Caco-2 (cell line): ENCODE data around the gene AMZ2. TPM values are rescaled to one million over a fixed set of nuclear protein-coding genes. Genes with fewer than 3 reads are reported as not detected.
"Not testable (repeated sequence)": the region's sequence is repeated elsewhere in the genome, so short reads cannot be mapped to it uniquely, and the experiment has no call there.

Experiments used
- BruUV-seq: library from RNA; stranded (reverse); fragments of 400-500 nt; replicated peaks from 2 replicates; lab custom pipeline; 2021; lab: Mats Ljungman, UMichigan
- CTCF ChIA-PET: fragments of 300-600 bp; sonication (Branson Sonifier 250); formaldehyde crosslinking; loops from one replicate; lab custom pipeline; 2022; ENCODE audit warnings: antibody characterized with exemption; lab: Charles Lee
- POLR2A ChIA-PET: fragments of 300-600 bp; sonication (Branson Sonifier 250); formaldehyde crosslinking; loops from one replicate; lab custom pipeline; 2022; ENCODE audit warnings: antibody characterized with exemption; lab: Charles Lee
- DNase-seq, 2 experiments: peaks; one replicate each; pipeline versions ENCODE4 v3.0.0 to v3.0.0-alpha.2; 2020 to 2022
- H3K27me3 ChIP-seq: replicated peaks from 2 replicates; pipeline ENCODE4 v1.6.0; 2011; ENCODE audit warnings: low read length; ENCODE audit not compliant: control insufficient read depth, insufficient read depth
- H3K36me3 ChIP-seq: 2 replicates; pipeline ENCODE4 v1.5.1; 2011; ENCODE audit warnings: low read length; ENCODE audit not compliant: control insufficient read depth, insufficient read depth
- H3K4me1 ChIP-seq: fragments of 250-450 bp; sonication (Bioruptor Pico); 2 replicates; pipeline ENCODE4 v1.5.1; 2020; ENCODE audit warnings: mild to moderate bottlenecking
- H3K4me3 ChIP-seq: 2 replicates; pipeline ENCODE4 v1.5.1; 2011; ENCODE audit warnings: low read depth, mild to moderate bottlenecking, control low read depth, low read length
- H3K9me3 ChIP-seq: fragments of 250-450 bp; sonication (Bioruptor Pico); 2 replicates; pipeline ENCODE4 v1.5.1; 2020; ENCODE audit warnings: mild to moderate bottlenecking, moderate library complexity
- H3K27ac Mint-ChIP-seq: one replicate; pipeline ENCODE4 v1.8.0; 2022; ENCODE audit warnings: mixed read lengths; ENCODE audit not compliant: unreplicated experiment
- H3K27me3 Mint-ChIP-seq: one replicate; pipeline ENCODE4 v1.8.0; 2022; ENCODE audit warnings: mixed read lengths; ENCODE audit not compliant: insufficient read depth, unreplicated experiment
- H3K36me3 Mint-ChIP-seq: one replicate; pipeline ENCODE4 v1.8.0; 2022; ENCODE audit warnings: mild to moderate bottlenecking, mixed read lengths; ENCODE audit not compliant: insufficient read depth, unreplicated experiment
- H3K4me1 Mint-ChIP-seq: one replicate; pipeline ENCODE4 v1.8.0; 2022; ENCODE audit warnings: low read depth, mixed read lengths; ENCODE audit not compliant: unreplicated experiment
- H3K4me3 Mint-ChIP-seq: one replicate; pipeline ENCODE4 v1.8.0; 2022; ENCODE audit warnings: mild to moderate bottlenecking, moderate library complexity, mixed read lengths; ENCODE audit not compliant: unreplicated experiment
- H3K9me3 Mint-ChIP-seq: one replicate; pipeline ENCODE4 v1.8.0; 2022; ENCODE audit warnings: mixed read lengths; ENCODE audit not compliant: unreplicated experiment
- CTCF ChIP-seq, 2 experiments: fragments of 200-600 bp in 1 of 2; IDR thresholded peaks; 1 replicate in 1 of 2; 2 replicates in 1 of 2; pipeline versions ENCODE4 v1.5.1 to v1.8.0; 2011 to 2022; ENCODE audit warnings: antibody characterized with exemption in 1 of 2, control low read depth in 1 of 2, inconsistent platforms in 1 of 2, low read depth in 1 of 2, low read length in 1 of 2, mild to moderate bottlenecking in 1 of 2, moderate library complexity in 1 of 2; ENCODE audit not compliant: insufficient read depth in 1 of 2, severe bottlenecking in 1 of 2, unreplicated experiment in 1 of 2
- intact Hi-C: fragments of 100-400 bp; cut with micrococcal nuclease; formaldehyde crosslinking; loops from one replicate; pipeline ENCODE4 v1.10.0; 2022; ENCODE audit not compliant: unreplicated experiment
- total RNA-seq: library from RNA; stranded (reverse); gene quantifications from 2 replicates; pipeline ENCODE4 v1.2.3, GENCODE V29; 2022

AMZ2 gene
- total RNA-seq, 1 experiment from 2014 or later = 60.2 TPM

- peaks cover 10% of the 10 kb centered on the region for H3K36me3 Mint-ChIP-seq
- H3K36me3 ChIP-seq = no peaks in the 10 kb centered on the region
- intact Hi-C loops = no loop called here
- DNase-seq = no peak
- H3K4me1 ChIP-seq = peaks cover 8% of the 10 kb centered on the region; the same call in 1 of the 2 replicates
- CTCF ChIA-PET = interaction anchor here (0.9 to 1.9 kb wide), 2 partner anchors 33 to 141 kb away, joined by 5 to 6 read pairs; partner anchors contain the start of genes ARSG and SLC16A6
- H3K4me3 ChIP-seq = no peak overlapping the region
- no peak overlapping the region for H3K27ac Mint-ChIP-seq
- no peaks in the 10 kb centered on the region for H3K27me3 ChIP-seq
- no peaks in the 10 kb centered on the region for H3K4me1 Mint-ChIP-seq
- POLR2A ChIA-PET = interaction anchor here (0.6 kb wide), 1 partner anchor 11 kb away, joined by 3 read pairs; no protein-coding TSS in a partner anchor
- no TSS peak for BruUV-seq
- no peaks in the 10 kb centered on the region for H3K9me3 Mint-ChIP-seq
- H3K9me3 ChIP-seq = no peaks in the 10 kb centered on the region
- no peak for TF ChIP-seq CTCF (IDR thresholded peaks at IDR 0.05; ENCODE audit: insufficient read depth in 1 of 2, low read depth in 1 of 2, low read length in 1 of 2, severe bottlenecking in 1 of 2, unreplicated experiment in 1 of 2)
- no peaks in the 10 kb centered on the region for H3K27me3 Mint-ChIP-seq
- H3K4me3 Mint-ChIP-seq = no peak overlapping the region
These were observed 10.1 kb downstream of the AMZ2 start for GRCh38 chr17:68257934-68258333.

- peak; percentile 73 to 74 for DNase-seq
- ChIA-PET CTCF (interaction anchor here (1.9 kb wide), 1 partner anchor 140 kb away, joined by 6 read pairs; no protein-coding TSS in a partner anchor), POLR2A (interaction anchor here (1.1 kb wide), 1 partner anchor 12 kb away, joined by 3 read pairs; the partner anchor contains the start of gene AMZ2)
- H3K9me3 ChIP-seq, H3K4me1 ChIP-seq, H3K9me3 Mint-ChIP-seq, H3K27me3 Mint-ChIP-seq, H3K27me3 ChIP-seq, intact Hi-C loops, H3K4me1 Mint-ChIP-seq, H3K36me3 ChIP-seq, H3K36me3 Mint-ChIP-seq: not testable (repeated sequence)
- H3K4me3 Mint-ChIP-seq = peak overlapping the region; percentile 79
- TSS peak; percentile 42 for BruUV-seq
- H3K4me3 ChIP-seq = peak overlapping the region; percentile 38
- H3K27ac Mint-ChIP-seq = peak overlapping the region; percentile 57
These were observed 11.2 kb downstream of the AMZ2 start for GRCh38 chr17:68258890-68259647.

- H3K27me3 Mint-ChIP-seq, H3K4me1 Mint-ChIP-seq, intact Hi-C loops, H3K36me3 ChIP-seq, H3K9me3 ChIP-seq, BruUV-seq, H3K9me3 Mint-ChIP-seq, H3K4me1 ChIP-seq, H3K27me3 ChIP-seq, H3K36me3 Mint-ChIP-seq: not testable (repeated sequence)
- Mint-ChIP-seq H3K27ac (peak overlapping the region; percentile 57), H3K4me3 (peak overlapping the region; percentile 79)
- peak overlapping the region; percentile 38 for H3K4me3 ChIP-seq
- CTCF ChIA-PET = interaction anchor here (1.9 kb wide), 1 partner anchor 139 kb away, joined by 6 read pairs; no protein-coding TSS in a partner anchor
- POLR2A ChIA-PET = interaction anchor here (1.1 kb wide), 1 partner anchor 12 kb away, joined by 3 read pairs; the partner anchor contains the start of gene AMZ2
- DNase-seq = peak in 1 of 2 experiments; percentile 27
These were observed 11.8 kb downstream of the AMZ2 start for GRCh38 chr17:68259648-68259951.
